Neural cell (in vitro differentiated cells): Measurements from ENCODE around the gene DPP6. TPM values are rescaled to one million over a fixed set of nuclear protein-coding genes. Genes with fewer than 3 reads are reported as not detected.

Experiments
- H2AFZ ChIP-seq: fragments of 200-600, 300-800 bp; sonication (generic), shearing (Covaris generic); 2 replicates; pipeline ENCODE4 v1.6.0; 2014; ENCODE audit warnings: low read depth, mild to moderate bottlenecking, antibody characterized with exemption, low read length, moderate library complexity
- H3F3A ChIP-seq: fragments of 200-600 bp; shearing (Covaris generic); 2 replicates; pipeline ENCODE4 v1.6.1; 2016; ENCODE audit warnings: mild to moderate bottlenecking, moderate library complexity, mixed read lengths, antibody characterized with exemption, low read length; ENCODE audit not compliant: insufficient read depth, poor library complexity, severe bottlenecking
- H3K27ac ChIP-seq: fragments of 200-600, 300-800 bp; sonication (generic), shearing (Covaris generic); 2 replicates; pipeline ENCODE4 v1.5.1; 2014; ENCODE audit warnings: mild to moderate bottlenecking, low read length, moderate library complexity
- H3K27me3 ChIP-seq: fragments of 300-800, 200-600 bp; sonication (generic), shearing (Covaris generic); 2 replicates; pipeline ENCODE4 v1.6.0; 2014; ENCODE audit warnings: mild to moderate bottlenecking, low read depth, low read length, moderate library complexity; ENCODE audit not compliant: insufficient read depth
- H3K36me3 ChIP-seq: fragments of 300-800, 200-600 bp; sonication (generic), shearing (Covaris generic); 2 replicates; pipeline ENCODE4 v1.5.1; 2014; ENCODE audit warnings: mild to moderate bottlenecking, antibody characterized with exemption, low read length, moderate library complexity; ENCODE audit not compliant: insufficient read depth
- H3K4me2 ChIP-seq: fragments of 300-800, 200-600 bp; sonication (generic), shearing (Covaris generic); 2 replicates; pipeline ENCODE4 v1.6.0; 2014; ENCODE audit warnings: mild to moderate bottlenecking, low read length
- H3K4me3 ChIP-seq: fragments of 300-800, 200-600 bp; sonication (generic), shearing (Covaris generic); 2 replicates; pipeline ENCODE4 v1.5.1; 2014; ENCODE audit warnings: mild to moderate bottlenecking, low read length, moderate library complexity
- H3K79me2 ChIP-seq: fragments of 200-600 bp; shearing (Covaris generic); replicated peaks from 2 replicates; pipeline ENCODE4 v1.6.0; 2014; ENCODE audit warnings: mild to moderate bottlenecking, low read length, moderate library complexity; ENCODE audit not compliant: insufficient read depth
- H3K9ac ChIP-seq: fragments of 300-800, 200-600 bp; sonication (generic), shearing (Covaris generic); 2 replicates; pipeline ENCODE4 v1.6.1; 2016; ENCODE audit warnings: mild to moderate bottlenecking, low read length, mixed read lengths
- H3K9me2 ChIP-seq: fragments of 200-600 bp; shearing (Covaris generic); 2 replicates; pipeline ENCODE4 v1.6.1; 2016; ENCODE audit warnings: mild to moderate bottlenecking, low read length, mixed read lengths; ENCODE audit not compliant: insufficient read depth
- H3K9me3 ChIP-seq: fragments of 200-600, 300-800 bp; sonication (generic), shearing (Covaris generic); 2 replicates; pipeline ENCODE4 v1.6.1; 2016; ENCODE audit warnings: mild to moderate bottlenecking, mixed run types, low read length, moderate library complexity, mixed read lengths
- H4K20me1 ChIP-seq: fragments of 200-600 bp; shearing (Covaris generic); 2 replicates; pipeline ENCODE4 v1.6.1; 2016; ENCODE audit warnings: mild to moderate bottlenecking, mixed run types; ENCODE audit not compliant: insufficient read depth
- EP300 ChIP-seq: fragments of 450-650 bp; conservative IDR thresholded peaks from 2 replicates; pipeline ENCODE4 v1.6.1; 2014; ENCODE audit warnings: antibody characterized with exemption, mild to moderate bottlenecking, moderate library complexity; ENCODE audit not compliant: poor library complexity, severe bottlenecking
- EZH2 ChIP-seq: fragments of 200-600, 300-800 bp; shearing (Covaris generic), sonication (generic); IDR thresholded peaks from 2 replicates; pipeline ENCODE4 v1.6.1; 2014; ENCODE audit warnings: antibody characterized with exemption, low read length, borderline replicate concordance, mild to moderate bottlenecking; ENCODE audit not compliant: insufficient read depth, poor library complexity, severe bottlenecking
- MXI1 ChIP-seq: fragments of 450-650 bp; conservative IDR thresholded peaks from 2 replicates; pipeline ENCODE4 v1.6.1; 2014; ENCODE audit warnings: antibody characterized with exemption, mild to moderate bottlenecking; ENCODE audit not compliant: poor library complexity, severe bottlenecking
- POLR2AphosphoS5 ChIP-seq: IDR thresholded peaks from 2 replicates; pipeline ENCODE4 v1.6.1; 2012
- RAD21 ChIP-seq: fragments of 450-650 bp; conservative IDR thresholded peaks from 2 replicates; pipeline ENCODE4 v1.6.1; 2014; ENCODE audit warnings: antibody characterized with exemption, mild to moderate bottlenecking, moderate library complexity
- SMC3 ChIP-seq: fragments of 450-650 bp; conservative IDR thresholded peaks from 2 replicates; pipeline ENCODE4 v1.6.1; 2014; ENCODE audit warnings: antibody characterized with exemption, mild to moderate bottlenecking, moderate library complexity; ENCODE audit not compliant: poor library complexity
- TAF1 ChIP-seq: IDR thresholded peaks from 2 replicates; pipeline ENCODE4 v1.6.1; 2012; ENCODE audit warnings: low read depth
- polyA plus RNA-seq: library from polyadenylated mRNA; depleted of rRNA; stranded (reverse); fragments of >200 nt; gene quantifications from 2 replicates; pipeline ENCODE4 v1.2.3, GENCODE V29; 2014
- TF ChIP-seq, protein P1 (sequence below): IDR thresholded peaks from 2 replicates; pipeline ENCODE4 v1.6.1; 2012; ENCODE audit warnings: borderline replicate concordance
- TF ChIP-seq, protein P2 (sequence below): fragments of 450-650 bp; IDR thresholded peaks from 2 replicates; pipeline ENCODE4 v1.5.1; 2014; ENCODE audit warnings: antibody characterized with exemption, mild to moderate bottlenecking, moderate library complexity; ENCODE audit not compliant: poor library complexity, severe bottlenecking

The DPP6 gene
- polyA plus RNA-seq, 1 donor from 2014 or later, result 20.4 TPM

DNA sequence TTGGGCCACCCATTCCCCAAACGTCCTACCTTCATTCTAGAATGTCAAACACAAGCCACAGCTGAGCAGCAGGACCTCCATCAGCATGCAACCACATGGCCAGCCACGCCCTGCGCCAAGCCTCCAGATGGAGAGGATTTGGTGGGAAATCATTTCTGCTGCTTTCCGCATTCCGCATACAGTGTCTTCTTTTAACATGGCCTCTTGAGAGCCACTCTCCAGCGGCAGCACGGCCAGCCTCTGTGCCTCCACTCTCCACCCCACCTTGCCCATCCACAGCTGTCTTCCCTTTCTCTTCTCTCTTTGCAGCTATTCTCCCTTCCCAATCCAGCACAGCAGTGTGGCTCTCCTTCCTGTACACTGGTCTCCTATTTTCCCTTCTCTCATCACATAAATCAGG lies 561.6 kb downstream of the DPP6 start:
- no peak overlapping the region for H3K9ac ChIP-seq
- no peaks in the 10 kb centered on the region for H3K9me3 ChIP-seq
- no peak overlapping the region for H2AFZ ChIP-seq
- no peak overlapping the region for H3K4me2 ChIP-seq
- no peak for TF ChIP-seq EP300
- TF ChIP-seq, protein P1, sequence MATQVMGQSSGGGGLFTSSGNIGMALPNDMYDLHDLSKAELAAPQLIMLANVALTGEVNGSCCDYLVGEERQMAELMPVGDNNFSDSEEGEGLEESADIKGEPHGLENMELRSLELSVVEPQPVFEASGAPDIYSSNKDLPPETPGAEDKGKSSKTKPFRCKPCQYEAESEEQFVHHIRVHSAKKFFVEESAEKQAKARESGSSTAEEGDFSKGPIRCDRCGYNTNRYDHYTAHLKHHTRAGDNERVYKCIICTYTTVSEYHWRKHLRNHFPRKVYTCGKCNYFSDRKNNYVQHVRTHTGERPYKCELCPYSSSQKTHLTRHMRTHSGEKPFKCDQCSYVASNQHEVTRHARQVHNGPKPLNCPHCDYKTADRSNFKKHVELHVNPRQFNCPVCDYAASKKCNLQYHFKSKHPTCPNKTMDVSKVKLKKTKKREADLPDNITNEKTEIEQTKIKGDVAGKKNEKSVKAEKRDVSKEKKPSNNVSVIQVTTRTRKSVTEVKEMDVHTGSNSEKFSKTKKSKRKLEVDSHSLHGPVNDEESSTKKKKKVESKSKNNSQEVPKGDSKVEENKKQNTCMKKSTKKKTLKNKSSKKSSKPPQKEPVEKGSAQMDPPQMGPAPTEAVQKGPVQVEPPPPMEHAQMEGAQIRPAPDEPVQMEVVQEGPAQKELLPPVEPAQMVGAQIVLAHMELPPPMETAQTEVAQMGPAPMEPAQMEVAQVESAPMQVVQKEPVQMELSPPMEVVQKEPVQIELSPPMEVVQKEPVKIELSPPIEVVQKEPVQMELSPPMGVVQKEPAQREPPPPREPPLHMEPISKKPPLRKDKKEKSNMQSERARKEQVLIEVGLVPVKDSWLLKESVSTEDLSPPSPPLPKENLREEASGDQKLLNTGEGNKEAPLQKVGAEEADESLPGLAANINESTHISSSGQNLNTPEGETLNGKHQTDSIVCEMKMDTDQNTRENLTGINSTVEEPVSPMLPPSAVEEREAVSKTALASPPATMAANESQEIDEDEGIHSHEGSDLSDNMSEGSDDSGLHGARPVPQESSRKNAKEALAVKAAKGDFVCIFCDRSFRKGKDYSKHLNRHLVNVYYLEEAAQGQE, result no peak
- no peak for TF ChIP-seq TAF1
- TF ChIP-seq, protein P2, sequence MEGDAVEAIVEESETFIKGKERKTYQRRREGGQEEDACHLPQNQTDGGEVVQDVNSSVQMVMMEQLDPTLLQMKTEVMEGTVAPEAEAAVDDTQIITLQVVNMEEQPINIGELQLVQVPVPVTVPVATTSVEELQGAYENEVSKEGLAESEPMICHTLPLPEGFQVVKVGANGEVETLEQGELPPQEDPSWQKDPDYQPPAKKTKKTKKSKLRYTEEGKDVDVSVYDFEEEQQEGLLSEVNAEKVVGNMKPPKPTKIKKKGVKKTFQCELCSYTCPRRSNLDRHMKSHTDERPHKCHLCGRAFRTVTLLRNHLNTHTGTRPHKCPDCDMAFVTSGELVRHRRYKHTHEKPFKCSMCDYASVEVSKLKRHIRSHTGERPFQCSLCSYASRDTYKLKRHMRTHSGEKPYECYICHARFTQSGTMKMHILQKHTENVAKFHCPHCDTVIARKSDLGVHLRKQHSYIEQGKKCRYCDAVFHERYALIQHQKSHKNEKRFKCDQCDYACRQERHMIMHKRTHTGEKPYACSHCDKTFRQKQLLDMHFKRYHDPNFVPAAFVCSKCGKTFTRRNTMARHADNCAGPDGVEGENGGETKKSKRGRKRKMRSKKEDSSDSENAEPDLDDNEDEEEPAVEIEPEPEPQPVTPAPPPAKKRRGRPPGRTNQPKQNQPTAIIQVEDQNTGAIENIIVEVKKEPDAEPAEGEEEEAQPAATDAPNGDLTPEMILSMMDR, result no peak
- TF ChIP-seq SMC3, result no peak
- no peak for TF ChIP-seq POLR2AphosphoS5
- TF ChIP-seq RAD21, result no peak
- no peak for TF ChIP-seq EZH2
- no peak for TF ChIP-seq MXI1
- H3K36me3 ChIP-seq, result no peaks in the 10 kb centered on the region
- no peaks in the 10 kb centered on the region for H3K9me2 ChIP-seq
- no peaks in the 10 kb centered on the region for H4K20me1 ChIP-seq
- H3K27ac ChIP-seq, result no peak overlapping the region
- H3K4me3 ChIP-seq, result no peak overlapping the region
- no peaks in the 10 kb centered on the region for H3K27me3 ChIP-seq
- no peaks in the 10 kb centered on the region for H3F3A ChIP-seq
- H3K79me2 ChIP-seq, result no peaks in the 10 kb centered on the region

DNA sequence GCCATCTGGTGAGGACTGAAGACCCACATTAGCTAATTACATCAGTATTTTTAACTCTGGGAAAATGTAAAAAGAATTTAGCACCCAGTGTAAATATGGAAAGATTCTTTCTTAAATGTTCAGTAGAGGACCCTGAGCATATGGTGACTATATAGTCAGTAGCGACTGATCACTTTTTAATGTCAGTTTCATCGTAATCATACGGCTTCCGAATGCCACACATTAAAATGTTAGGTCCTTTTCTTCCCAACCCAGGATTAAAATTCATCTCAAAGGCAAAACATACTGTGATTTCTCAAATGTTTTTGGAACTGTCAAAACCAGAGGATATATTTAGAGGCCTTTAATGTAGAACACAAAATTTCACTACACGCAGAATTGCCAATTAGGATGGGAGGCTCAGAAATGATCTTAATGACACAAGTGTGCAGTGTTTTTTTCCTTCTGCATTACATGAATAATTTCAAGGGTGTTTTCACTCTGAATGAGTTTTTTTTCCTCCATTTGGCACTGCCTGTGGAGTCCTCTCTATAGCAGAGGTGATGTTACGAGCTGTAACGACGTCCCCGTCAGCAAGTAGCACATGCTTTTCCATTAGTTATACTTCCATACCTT lies 568.0 kb downstream of the DPP6 start:
- Histone ChIP-seq H3K4me2 (no peak overlapping the region), H3F3A (no peaks in the 10 kb centered on the region), H3K9me2 (no peaks in the 10 kb centered on the region), H3K79me2 (no peaks in the 10 kb centered on the region), H2AFZ (no peak overlapping the region), H3K9me3 (no peaks in the 10 kb centered on the region), H3K27me3 (no peaks in the 10 kb centered on the region), H4K20me1 (no peaks in the 10 kb centered on the region), H3K4me3 (no peak overlapping the region), H3K9ac (no peak overlapping the region), H3K27ac (no peak overlapping the region), H3K36me3 (no peaks in the 10 kb centered on the region)
- TF ChIP-seq, protein P1, result no peak
- TF ChIP-seq RAD21 (no peak), SMC3 (no peak), TAF1 (no peak), EP300 (no peak), POLR2AphosphoS5 (no peak), EZH2 (no peak), MXI1 (no peak)
- TF ChIP-seq, protein P2, result no peak
